ENCODE data around the gene ERGIC1.

ERGIC1 gene

GRCh38 chr5:172870715-172871461 is 36.8 kb downstream of the ERGIC1 start:
- no peak overlapping the region for H3K4me3 ChIP-seq (ENCODE audit: low read length)
- DNase-seq (ENCODE audit: low read depth): no peak
- peak; percentile 15 for TF ChIP-seq CTCF (IDR thresholded peaks at IDR 0.05; ENCODE audit: insufficient read depth, low read depth, low read length, missing control alignments)

GRCh38 chr5:172871536-172871935 is 37.5 kb downstream of the ERGIC1 start:
- no peak for DNase-seq (ENCODE audit: low read depth)
- no peak overlapping the region for H3K4me3 ChIP-seq (ENCODE audit: low read length)
- TF ChIP-seq CTCF (IDR thresholded peaks at IDR 0.05; ENCODE audit: insufficient read depth, low read depth, low read length, missing control alignments): no peak

- no peak overlapping the region for H3K4me3 ChIP-seq (ENCODE audit: low read length)
- DNase-seq (ENCODE audit: low read depth): peak; percentile 43
- no peak for TF ChIP-seq CTCF (IDR thresholded peaks at IDR 0.05; ENCODE audit: insufficient read depth, low read depth, low read length, missing control alignments)
Measured at GRCh38 chr5:172871982-172872381, 37.9 kb downstream of the ERGIC1 start.

GRCh38 chr5:172872997-172873491 is 39.0 kb downstream of the ERGIC1 start:
- no peak for DNase-seq (ENCODE audit: low read depth)

GRCh38 chr5:172873513-172873912 is 39.5 kb downstream of the ERGIC1 start:
- no peak for DNase-seq (ENCODE audit: low read depth)

More at GRCh38 chr5:172872997-172873491, 39.0 kb downstream of the ERGIC1 start:
- no peak overlapping the region for H3K4me3 ChIP-seq (ENCODE audit: low read length)
- no peak for TF ChIP-seq CTCF (IDR thresholded peaks at IDR 0.05; ENCODE audit: insufficient read depth, low read depth, low read length, missing control alignments)

GRCh38 chr5:172874647-172875504 is 40.8 kb downstream of the ERGIC1 start:
- TF ChIP-seq CTCF (IDR thresholded peaks at IDR 0.05; ENCODE audit: insufficient read depth, low read depth, low read length, missing control alignments): no peak
- no peak for DNase-seq (ENCODE audit: low read depth)
- no peak overlapping the region for H3K4me3 ChIP-seq (ENCODE audit: low read length)

More at GRCh38 chr5:172873513-172873912, 39.5 kb downstream of the ERGIC1 start:
- no peak overlapping the region for H3K4me3 ChIP-seq (ENCODE audit: low read length)
- TF ChIP-seq CTCF (IDR thresholded peaks at IDR 0.05; ENCODE audit: insufficient read depth, low read depth, low read length, missing control alignments): no peak

Data from epithelial cell of esophagus (primary cell).